DND-41 (cell line): ENCODE results near the gene CACNA1E.

Experiments used
- EZH2 ChIP-seq: IDR thresholded peaks from 3 replicates; pipeline ENCODE4 v1.6.1; 2012; ENCODE audit warnings: borderline replicate concordance, low read depth, mild to moderate bottlenecking, moderate library complexity, low read length, inconsistent platforms; ENCODE audit not compliant: severe bottlenecking
- TF ChIP-seq, protein P1 (sequence below): IDR thresholded peaks from 2 replicates; pipeline ENCODE4 v1.5.1; 2012; ENCODE audit warnings: borderline replicate concordance, low read length, moderate library complexity, mild to moderate bottlenecking; ENCODE audit not compliant: poor library complexity, severe bottlenecking; ENCODE audit errors: extremely low read depth

DNA sequence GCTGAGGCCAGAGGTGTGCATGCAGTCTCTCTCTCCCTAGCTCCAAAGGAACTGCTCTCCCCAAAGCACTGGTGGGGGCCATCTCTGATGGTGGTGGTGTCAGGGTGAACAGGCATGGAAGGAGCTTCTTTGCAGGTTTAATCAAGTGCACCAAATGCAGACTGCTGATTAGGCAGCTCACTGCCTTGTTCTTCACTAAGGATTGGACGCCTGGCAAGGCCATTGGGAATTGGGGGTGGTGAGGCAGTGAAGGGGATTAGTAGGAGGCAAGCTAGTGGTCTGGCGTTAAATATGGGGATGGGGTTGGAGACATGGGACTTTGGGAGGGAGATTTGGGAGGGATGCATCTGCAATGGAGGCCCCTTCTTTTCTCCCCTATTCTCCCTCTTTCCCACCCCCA, 1.5 kb downstream of the CACNA1E start:
- TF ChIP-seq, protein P1, sequence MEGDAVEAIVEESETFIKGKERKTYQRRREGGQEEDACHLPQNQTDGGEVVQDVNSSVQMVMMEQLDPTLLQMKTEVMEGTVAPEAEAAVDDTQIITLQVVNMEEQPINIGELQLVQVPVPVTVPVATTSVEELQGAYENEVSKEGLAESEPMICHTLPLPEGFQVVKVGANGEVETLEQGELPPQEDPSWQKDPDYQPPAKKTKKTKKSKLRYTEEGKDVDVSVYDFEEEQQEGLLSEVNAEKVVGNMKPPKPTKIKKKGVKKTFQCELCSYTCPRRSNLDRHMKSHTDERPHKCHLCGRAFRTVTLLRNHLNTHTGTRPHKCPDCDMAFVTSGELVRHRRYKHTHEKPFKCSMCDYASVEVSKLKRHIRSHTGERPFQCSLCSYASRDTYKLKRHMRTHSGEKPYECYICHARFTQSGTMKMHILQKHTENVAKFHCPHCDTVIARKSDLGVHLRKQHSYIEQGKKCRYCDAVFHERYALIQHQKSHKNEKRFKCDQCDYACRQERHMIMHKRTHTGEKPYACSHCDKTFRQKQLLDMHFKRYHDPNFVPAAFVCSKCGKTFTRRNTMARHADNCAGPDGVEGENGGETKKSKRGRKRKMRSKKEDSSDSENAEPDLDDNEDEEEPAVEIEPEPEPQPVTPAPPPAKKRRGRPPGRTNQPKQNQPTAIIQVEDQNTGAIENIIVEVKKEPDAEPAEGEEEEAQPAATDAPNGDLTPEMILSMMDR = no peak
- no peak for TF ChIP-seq EZH2
